Muscle layer of colon (tissue), 2 donors: ENCODE results near the gene CYRIA.
A peak's percentile ranks its signal among the peaks of the same experiment; 100 is the strongest.

Experiments
- H3K27ac ChIP-seq: one replicate; pipeline ENCODE4 v1.7.0; 2013; ENCODE audit warnings: low read depth, mild to moderate bottlenecking, low read length, moderate library complexity
- H3K27me3 ChIP-seq, 2 donors: one replicate each; pipeline ENCODE4 v1.7.0; 2013; ENCODE audit warnings: low read length in 2 of 2, mild to moderate bottlenecking in 2 of 2; ENCODE audit not compliant: insufficient read depth in 2 of 2, control insufficient read depth in 1 of 2
- H3K36me3 ChIP-seq: one replicate; pipeline ENCODE4 v1.7.0; 2013; ENCODE audit warnings: mild to moderate bottlenecking, low read length; ENCODE audit not compliant: insufficient read depth
- H3K4me1 ChIP-seq: one replicate; pipeline ENCODE4 v1.7.0; 2013; ENCODE audit warnings: mild to moderate bottlenecking, low read length; ENCODE audit not compliant: insufficient read depth
- H3K4me3 ChIP-seq, 2 donors: one replicate each; pipeline ENCODE4 v1.7.0; 2013; ENCODE audit warnings: low read length in 2 of 2, low read depth in 1 of 2, mild to moderate bottlenecking in 1 of 2, moderate library complexity in 1 of 2
- H3K9ac ChIP-seq: one replicate; pipeline ENCODE4 v1.7.0; 2013; ENCODE audit warnings: low read length
- H3K9me3 ChIP-seq: one replicate; pipeline ENCODE4 v1.7.0; 2013; ENCODE audit warnings: mild to moderate bottlenecking, low read length
- donor health status: abdominal sarcoma.
- donor health status: Adenocarcinoma of cecum.

Gene CYRIA

DNA sequence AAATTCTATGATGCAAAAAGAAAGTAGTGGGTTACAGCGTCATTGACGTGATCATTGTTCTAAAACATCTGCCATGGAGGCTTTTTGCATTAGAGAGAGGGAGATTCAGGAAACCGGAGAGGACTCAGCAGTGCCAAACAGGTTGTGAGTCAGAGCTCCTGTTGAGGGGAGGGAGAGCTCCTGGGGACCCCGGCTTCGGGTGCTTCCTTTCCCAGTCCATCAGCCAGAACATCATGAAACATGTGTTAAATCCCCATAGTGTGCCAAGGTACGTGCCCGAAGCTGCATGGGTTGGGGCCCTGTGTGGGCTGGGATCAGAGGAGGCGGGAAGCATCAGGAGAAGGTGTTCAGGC is 791 bp upstream of the CYRIA start:
- H3K36me3 ChIP-seq: no peaks in the 10 kb centered on the region
- no peak overlapping the region for H3K27ac ChIP-seq
- peak overlapping the region in 1 of 2 donors; percentile 70 for H3K4me3 ChIP-seq
- no peaks in the 10 kb centered on the region for H3K27me3 ChIP-seq
- H3K4me1 ChIP-seq: peaks cover 41% of the 10 kb centered on the region
- H3K9ac ChIP-seq: peak overlapping the region; percentile 31
- no peaks in the 10 kb centered on the region for H3K9me3 ChIP-seq

- peak overlapping the region; percentile 55 for H3K9ac ChIP-seq
- peak overlapping the region; percentile 86 for H3K27ac ChIP-seq
- no peaks in the 10 kb centered on the region for H3K27me3 ChIP-seq
- no peaks in the 10 kb centered on the region for H3K36me3 ChIP-seq
- H3K9me3 ChIP-seq: no peaks in the 10 kb centered on the region
- H3K4me3 ChIP-seq: peak overlapping the region; percentile 78 to 94
- H3K4me1 ChIP-seq: peaks cover 55% of the 10 kb centered on the region
These were observed 556 bp downstream of the CYRIA start for GRCh38 chr2:16664809-16665747.

- Histone ChIP-seq H3K36me3 (no peaks in the 10 kb centered on the region), H3K4me1 (peaks cover 64% of the 10 kb centered on the region), H3K4me3 (peak overlapping the region; percentile 78 to 94), H3K27ac (peak overlapping the region; percentile 86), H3K27me3 (no peaks in the 10 kb centered on the region), H3K9me3 (no peaks in the 10 kb centered on the region), H3K9ac (peak overlapping the region; percentile 55)
These were observed 1.4 kb downstream of the CYRIA start for GRCh38 chr2:16664052-16664731.

GRCh38 chr2:16663121-16663905 is 2.3 kb downstream of the CYRIA start:
- H3K27ac ChIP-seq: peak overlapping the region; percentile 86
- H3K4me1 ChIP-seq: peaks cover 72% of the 10 kb centered on the region
- H3K4me3 ChIP-seq: peak overlapping the region in 1 of 2 donors; percentile 94
- no peaks in the 10 kb centered on the region for H3K36me3 ChIP-seq
- no peaks in the 10 kb centered on the region for H3K9me3 ChIP-seq
- H3K9ac ChIP-seq: no peak overlapping the region
- H3K27me3 ChIP-seq: no peaks in the 10 kb centered on the region

GRCh38 chr2:16661936-16662839 is 3.4 kb downstream of the CYRIA start:
- Histone ChIP-seq H3K27ac (no peak overlapping the region), H3K9me3 (no peaks in the 10 kb centered on the region), H3K27me3 (no peaks in the 10 kb centered on the region), H3K9ac (no peak overlapping the region), H3K4me3 (no peak overlapping the region), H3K36me3 (no peaks in the 10 kb centered on the region), H3K4me1 (peaks cover 84% of the 10 kb centered on the region)

DNA sequence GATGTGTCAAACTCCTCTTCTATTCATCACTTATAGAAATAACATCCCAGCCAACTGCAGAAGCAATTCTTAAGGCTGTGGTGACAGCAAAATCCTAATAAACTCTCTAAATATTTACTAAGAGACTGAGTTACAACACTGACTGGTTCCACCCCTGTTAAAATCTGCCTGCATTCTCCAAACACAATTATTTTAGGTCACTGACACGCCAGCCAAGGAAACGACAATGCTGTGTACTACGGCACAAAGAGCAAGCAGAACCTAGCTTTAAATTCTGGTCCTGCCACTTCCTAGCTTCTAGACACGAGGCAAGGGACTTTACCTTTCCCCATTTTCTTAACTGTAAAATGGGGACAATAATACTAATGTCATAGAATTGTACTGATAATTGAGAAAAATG is 4.1 kb downstream of the CYRIA start:
- Histone ChIP-seq H3K4me3 (no peak overlapping the region), H3K9me3 (no peaks in the 10 kb centered on the region), H3K27me3 (no peaks in the 10 kb centered on the region), H3K4me1 (peaks cover 87% of the 10 kb centered on the region), H3K9ac (no peak overlapping the region), H3K27ac (no peak overlapping the region), H3K36me3 (no peaks in the 10 kb centered on the region)

DNA sequence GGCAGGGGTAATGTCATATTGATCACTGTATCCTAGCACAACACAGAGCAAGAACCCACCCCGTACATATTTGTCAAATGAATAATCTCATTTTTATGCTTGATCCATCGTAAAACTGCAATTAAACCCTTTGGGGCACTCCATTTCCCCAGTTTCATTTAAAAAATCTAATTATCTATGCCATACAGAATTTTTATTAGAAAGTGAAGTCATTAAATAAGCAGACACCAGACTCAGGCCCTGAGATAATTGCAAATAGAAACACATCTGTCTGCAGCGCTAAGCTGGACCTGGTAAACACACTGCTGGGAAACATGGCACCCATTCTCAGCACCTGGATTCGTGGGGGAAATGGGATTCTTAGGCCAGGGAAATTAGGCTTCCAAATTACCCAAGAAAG is 5.1 kb downstream of the CYRIA start:
- no peaks in the 10 kb centered on the region for H3K27me3 ChIP-seq
- no peak overlapping the region for H3K9ac ChIP-seq
- no peak overlapping the region for H3K4me3 ChIP-seq
- no peaks in the 10 kb centered on the region for H3K36me3 ChIP-seq
- H3K27ac ChIP-seq: no peak overlapping the region
- H3K4me1 ChIP-seq: peaks cover 91% of the 10 kb centered on the region
- H3K9me3 ChIP-seq: no peaks in the 10 kb centered on the region

- no peak overlapping the region for H3K4me3 ChIP-seq
- no peak overlapping the region for H3K9ac ChIP-seq
- H3K4me1 ChIP-seq: peaks cover 95% of the 10 kb centered on the region
- no peaks in the 10 kb centered on the region for H3K36me3 ChIP-seq
- H3K27me3 ChIP-seq: no peaks in the 10 kb centered on the region
- no peaks in the 10 kb centered on the region for H3K9me3 ChIP-seq
- no peak overlapping the region for H3K27ac ChIP-seq
These were observed 5.5 kb downstream of the CYRIA start for GRCh38 chr2:16660114-16660513.

GRCh38 chr2:16658076-16658739 is 7.4 kb downstream of the CYRIA start:
- H3K4me3 ChIP-seq: no peak overlapping the region
- H3K9ac ChIP-seq: no peak overlapping the region
- H3K27me3 ChIP-seq: no peaks in the 10 kb centered on the region
- H3K9me3 ChIP-seq: no peaks in the 10 kb centered on the region
- H3K4me1 ChIP-seq: peaks cover 97% of the 10 kb centered on the region
- H3K36me3 ChIP-seq: no peaks in the 10 kb centered on the region
- peak overlapping the region; percentile 38 for H3K27ac ChIP-seq

GRCh38 chr2:16657671-16658070 is 8.0 kb downstream of the CYRIA start:
- Histone ChIP-seq H3K27ac (no peak overlapping the region), H3K9me3 (no peaks in the 10 kb centered on the region), H3K4me3 (no peak overlapping the region), H3K27me3 (no peaks in the 10 kb centered on the region), H3K36me3 (no peaks in the 10 kb centered on the region), H3K9ac (no peak overlapping the region), H3K4me1 (peaks cover 97% of the 10 kb centered on the region)
